Measurements from ENCODE around the gene MRPL19.
A peak's percentile ranks its signal among the peaks of the same experiment; 100 is the strongest.

MRPL19 gene

DNA sequence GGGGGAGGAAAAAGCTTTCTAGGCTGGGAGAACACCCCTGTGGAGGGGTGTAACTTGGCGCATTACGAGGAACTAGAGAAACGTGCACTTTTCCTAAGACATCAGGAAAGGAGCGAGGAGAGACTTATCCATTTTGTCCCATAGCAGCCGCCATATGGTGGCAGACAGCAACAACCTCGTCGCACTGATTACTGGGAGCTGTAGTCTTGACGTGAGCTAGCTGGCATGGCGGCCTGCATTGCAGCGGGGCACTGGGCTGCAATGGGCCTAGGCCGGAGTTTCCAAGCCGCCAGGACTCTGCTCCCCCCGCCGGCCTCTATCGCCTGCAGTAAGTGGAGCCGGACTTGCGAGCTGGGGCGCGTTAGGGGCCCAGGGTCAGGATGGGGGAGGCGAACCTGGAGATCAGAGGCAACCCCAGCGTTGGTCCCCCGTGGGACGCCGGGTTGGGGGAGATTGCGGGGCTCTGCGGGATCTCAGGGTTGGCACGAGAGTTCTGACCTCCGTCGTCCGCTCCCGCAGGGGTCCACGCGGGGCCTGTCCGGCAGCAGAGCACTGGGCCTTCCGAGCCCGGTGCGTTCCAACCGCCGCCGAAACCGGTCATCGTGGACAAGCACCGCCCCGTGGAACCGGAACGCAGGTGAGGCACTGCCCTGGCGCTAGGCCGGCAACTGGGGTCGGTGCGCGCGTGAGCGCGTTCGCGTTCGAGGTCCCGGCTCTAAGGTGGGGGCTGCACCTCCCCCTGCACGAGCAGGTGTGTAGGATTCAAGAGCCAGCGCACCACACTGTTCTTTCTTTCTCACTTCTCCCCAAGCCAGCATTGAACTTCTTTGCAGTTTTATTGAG, at the start of gene MRPL19:
TSS of gene MRPL19 (plus strand) at position 201 of the 843 bp plus-strand sequence. CDS start at position 226, 25 bp downstream.
- TF ChIP-seq, protein P1, sequence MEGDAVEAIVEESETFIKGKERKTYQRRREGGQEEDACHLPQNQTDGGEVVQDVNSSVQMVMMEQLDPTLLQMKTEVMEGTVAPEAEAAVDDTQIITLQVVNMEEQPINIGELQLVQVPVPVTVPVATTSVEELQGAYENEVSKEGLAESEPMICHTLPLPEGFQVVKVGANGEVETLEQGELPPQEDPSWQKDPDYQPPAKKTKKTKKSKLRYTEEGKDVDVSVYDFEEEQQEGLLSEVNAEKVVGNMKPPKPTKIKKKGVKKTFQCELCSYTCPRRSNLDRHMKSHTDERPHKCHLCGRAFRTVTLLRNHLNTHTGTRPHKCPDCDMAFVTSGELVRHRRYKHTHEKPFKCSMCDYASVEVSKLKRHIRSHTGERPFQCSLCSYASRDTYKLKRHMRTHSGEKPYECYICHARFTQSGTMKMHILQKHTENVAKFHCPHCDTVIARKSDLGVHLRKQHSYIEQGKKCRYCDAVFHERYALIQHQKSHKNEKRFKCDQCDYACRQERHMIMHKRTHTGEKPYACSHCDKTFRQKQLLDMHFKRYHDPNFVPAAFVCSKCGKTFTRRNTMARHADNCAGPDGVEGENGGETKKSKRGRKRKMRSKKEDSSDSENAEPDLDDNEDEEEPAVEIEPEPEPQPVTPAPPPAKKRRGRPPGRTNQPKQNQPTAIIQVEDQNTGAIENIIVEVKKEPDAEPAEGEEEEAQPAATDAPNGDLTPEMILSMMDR (IDR thresholded peaks at IDR 0.05; ENCODE audit: borderline replicate concordance, control extremely low read depth, extremely low read depth, insufficient read depth, missing control alignments) = peak; percentile 4
- in situ Hi-C loops (cut with MboI; ENCODE audit: low sequenced_read_pairs, unreplicated experiment) = no loop called here
- peak; percentile 93 for DNase-seq (ENCODE audit: low spot score)

DNA sequence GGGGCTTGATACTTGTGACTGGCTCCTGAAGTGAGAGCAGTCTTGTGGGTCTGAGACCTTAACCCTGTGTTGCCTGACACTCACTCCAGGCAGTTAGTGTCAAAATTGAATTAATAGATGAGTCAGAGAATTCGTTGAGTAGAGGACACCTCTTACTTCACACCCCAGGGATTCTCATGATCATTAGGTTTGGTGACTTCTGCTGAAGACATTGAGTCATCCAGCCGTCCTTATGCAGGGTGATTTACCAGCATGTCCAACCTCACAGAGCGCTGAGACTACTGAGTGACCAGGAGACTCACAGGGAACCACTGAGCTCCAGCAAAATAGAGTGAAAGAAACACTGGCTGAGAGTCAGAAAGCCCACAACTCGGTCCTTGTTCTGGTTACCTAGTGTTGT, 49.8 kb upstream of the MRPL19 start:
- in situ Hi-C loops (cut with MboI; ENCODE audit: low sequenced_read_pairs, unreplicated experiment) = no loop called here
- TF ChIP-seq, protein P1 (IDR thresholded peaks at IDR 0.05; ENCODE audit: borderline replicate concordance, control extremely low read depth, extremely low read depth, insufficient read depth, missing control alignments) = no peak
- DNase-seq (ENCODE audit: low spot score) = no peak

DNA sequence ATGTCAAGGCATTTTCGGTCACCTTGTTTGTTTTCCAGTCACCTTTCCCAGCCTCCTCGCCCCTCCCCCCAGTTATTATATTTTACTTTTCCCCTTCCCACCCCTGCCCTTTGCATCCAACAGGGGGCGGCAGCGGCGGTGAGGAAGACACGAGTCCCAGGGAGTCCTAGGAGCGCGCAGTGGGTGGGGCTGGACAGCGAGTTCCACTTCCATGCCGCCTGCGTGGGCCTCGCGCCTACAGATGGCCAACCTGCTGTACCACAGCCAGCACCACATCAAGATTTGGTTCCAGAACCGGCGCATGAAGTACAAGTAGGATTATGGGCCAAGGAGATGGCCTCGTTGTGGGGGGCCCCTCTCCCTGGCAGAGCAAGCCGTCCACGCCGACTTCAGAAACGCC, 48.6 kb upstream of the MRPL19 start:
- in situ Hi-C loops (cut with MboI; ENCODE audit: low sequenced_read_pairs, unreplicated experiment) = no loop called here
- no peak for DNase-seq (ENCODE audit: low spot score)
- TF ChIP-seq, protein P1 (IDR thresholded peaks at IDR 0.05; ENCODE audit: borderline replicate concordance, control extremely low read depth, extremely low read depth, insufficient read depth, missing control alignments) = no peak

DNA sequence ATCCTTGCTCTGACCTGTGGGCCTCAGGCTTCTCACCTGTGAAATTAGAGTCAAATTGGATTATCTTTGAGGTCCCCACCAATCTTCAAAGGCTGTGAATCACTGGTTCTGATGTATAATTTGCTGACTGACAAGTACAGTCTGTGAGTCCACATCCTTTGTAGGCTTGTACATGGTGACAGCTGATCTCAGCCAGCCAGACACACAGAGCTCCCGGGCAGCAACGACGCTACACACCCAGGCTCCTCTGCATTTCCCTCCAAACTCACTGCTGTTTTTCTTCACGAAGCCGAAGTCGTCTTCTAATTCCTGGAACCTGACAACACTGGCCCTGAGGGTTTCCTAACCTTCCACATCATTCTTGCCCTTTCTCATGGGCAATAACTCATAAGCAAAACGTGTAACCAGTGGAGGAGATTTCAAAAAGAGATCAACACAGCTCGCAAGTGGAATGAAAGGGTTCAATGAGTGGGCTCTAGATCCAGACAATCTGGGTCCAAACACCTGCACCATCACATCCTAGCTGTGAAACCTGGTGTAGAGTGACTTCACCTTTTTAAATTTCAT, 47.9 kb upstream of the MRPL19 start:
- no peak for DNase-seq (ENCODE audit: low spot score)
- TF ChIP-seq, protein P1 (IDR thresholded peaks at IDR 0.05; ENCODE audit: borderline replicate concordance, control extremely low read depth, extremely low read depth, insufficient read depth, missing control alignments) = no peak
- in situ Hi-C loops (cut with MboI; ENCODE audit: low sequenced_read_pairs, unreplicated experiment) = no loop called here

DNA sequence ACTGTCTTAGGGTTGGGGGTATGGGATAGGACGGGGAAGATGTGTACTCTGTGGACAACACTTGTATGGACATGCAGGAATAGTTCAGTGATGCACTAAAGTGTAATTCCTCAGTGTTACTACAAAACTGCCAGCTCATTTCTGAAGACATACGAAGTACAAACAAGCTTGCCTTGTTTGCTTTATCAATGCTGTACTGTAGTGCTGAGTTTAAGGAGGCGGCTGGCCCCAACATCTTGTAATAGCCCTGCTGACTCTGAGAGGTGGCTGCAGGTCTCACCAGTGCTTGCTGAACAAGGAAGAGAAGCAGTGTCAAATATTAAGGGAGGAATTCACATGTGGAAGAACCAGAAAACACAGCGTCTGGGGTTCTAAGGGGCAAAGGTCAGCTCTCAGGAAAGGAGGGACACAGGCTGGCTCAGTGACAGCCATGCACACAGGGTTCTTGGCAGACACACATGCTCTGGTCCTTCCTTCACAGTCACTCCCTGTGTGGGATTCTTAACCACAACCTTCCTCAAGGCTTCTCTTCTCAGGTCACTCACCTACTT, 46.0 kb upstream of the MRPL19 start:
- TF ChIP-seq, protein P1 (IDR thresholded peaks at IDR 0.05; ENCODE audit: borderline replicate concordance, control extremely low read depth, extremely low read depth, insufficient read depth, missing control alignments) = no peak
- in situ Hi-C loops (cut with MboI; ENCODE audit: low sequenced_read_pairs, unreplicated experiment) = loop anchor here (10.0 to 25.0 kb wide), 2 partner anchors 136 to 688 kb away; no protein-coding TSS in a partner anchor
- DNase-seq (ENCODE audit: low spot score) = no peak

DNA sequence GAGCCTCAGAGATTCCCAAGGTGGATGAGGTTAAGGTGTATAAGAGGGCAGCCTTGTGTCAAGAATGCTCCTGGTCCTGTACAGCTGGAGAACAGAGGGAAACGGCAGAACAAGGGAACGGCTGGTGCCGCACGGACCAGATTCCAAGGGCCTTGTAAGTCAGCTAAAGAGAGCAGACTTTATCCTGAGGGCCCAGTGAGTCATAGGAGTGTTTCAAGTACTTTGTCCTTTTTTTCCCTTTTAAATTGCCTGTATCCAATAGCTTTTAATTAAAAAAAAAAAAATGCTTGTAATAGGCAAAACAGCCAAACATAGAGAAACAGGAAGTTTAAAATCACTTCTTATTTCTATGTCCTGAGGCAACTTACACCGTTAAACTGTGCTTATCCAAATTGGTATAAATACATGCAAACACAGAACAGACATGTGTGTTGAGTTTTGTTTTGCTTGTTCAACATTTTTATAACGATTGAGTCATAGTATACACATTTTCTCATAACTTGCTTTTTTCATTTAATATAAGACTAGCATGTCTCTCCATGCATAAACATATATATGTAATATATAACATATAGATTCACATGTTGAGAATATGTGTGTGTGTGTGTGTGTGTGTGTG, 43.8 kb upstream of the MRPL19 start:
- TF ChIP-seq, protein P1 (IDR thresholded peaks at IDR 0.05; ENCODE audit: borderline replicate concordance, control extremely low read depth, extremely low read depth, insufficient read depth, missing control alignments) = no peak
- DNase-seq (ENCODE audit: low spot score) = no peak
- in situ Hi-C loops (cut with MboI; ENCODE audit: low sequenced_read_pairs, unreplicated experiment) = loop anchor here (10.0 to 25.0 kb wide), 2 partner anchors 138 to 691 kb away; no protein-coding TSS in a partner anchor
